HepG2 (cell line): ENCODE data around the gene CGB8. TPM values are rescaled to one million over a fixed set of nuclear protein-coding genes. Genes with fewer than 3 reads are reported as not detected.
"Not testable (repeated sequence)": the region's sequence is repeated elsewhere in the genome, so short reads cannot be mapped to it uniquely, and the experiment has no call there.

ENCODE experiments used
- ATAC-seq: fragments of 200-7000 bp; cut with Tn5 transposase; 3 replicates; pipeline ENCODE4 v1.9.1; 2020; ENCODE audit warnings: mild to moderate bottlenecking, moderate library complexity
- BruUV-seq: library from RNA; stranded (reverse); fragments of 400-500 nt; replicated peaks from 2 replicates; lab custom pipeline; 2021; lab: Mats Ljungman, UMichigan
- CTCF ChIA-PET: fragments of 300-600 bp; formaldehyde crosslinking; extraction: SDS; loops from one replicate; lab custom pipeline; 2021; ENCODE audit warnings: low total read pairs, inconsistent platforms, low intra/inter-chr PET ratio; lab: Yijun Ruan, JAX
- POLR2A ChIA-PET: fragments of 350-600 bp; sonication (Branson Sonifier 250); formaldehyde crosslinking; loops from one replicate; lab custom pipeline; 2020; ENCODE audit warnings: antibody characterized with exemption, inconsistent platforms; lab: Yijun Ruan, JAX
- DNase-seq: peaks from one replicate; pipeline ENCODE4 v3.0.0-alpha.2; 2015; ENCODE audit warnings: low spot score
- FAIRE-seq: peaks from 3 replicates; lab custom pipeline; 2011; peaks lifted over from hg19 to GRCh38; lab: Jason Lieb, UNC
- H2AFZ ChIP-seq: one replicate; pipeline ENCODE4 v1.6.1; 2011; ENCODE audit warnings: low read length, inconsistent platforms
- H3K27ac ChIP-seq: fragments of 300-600 bp; 3 replicates; pipeline ENCODE4 v1.8.0; 2011; ENCODE audit warnings: mixed run types, mild to moderate bottlenecking, mixed read lengths, low read length, inconsistent platforms; ENCODE audit not compliant: insufficient read depth; ENCODE audit errors: extremely low read length
- H3K27me3 ChIP-seq, 2 experiments: fragments of 200-600 bp in 1 of 2; 2 replicates in 1 of 2; 3 replicates in 1 of 2; pipeline versions ENCODE4 v1.6.0 to v1.8.0; 2011; ENCODE audit warnings: low read length in 2 of 2, mild to moderate bottlenecking in 2 of 2, moderate library complexity in 2 of 2, inconsistent platforms in 1 of 2; ENCODE audit not compliant: insufficient read depth in 2 of 2, control insufficient read depth in 1 of 2
- H3K36me3 ChIP-seq, 2 experiments: fragments of 200-600 bp in 1 of 2; replicated peaks in 1 of 2; 2 replicates in 1 of 2; 3 replicates in 1 of 2; pipeline versions ENCODE4 v1.5.1 to v1.8.0; 2011; ENCODE audit warnings: low read length in 2 of 2, inconsistent platforms in 1 of 2; ENCODE audit not compliant: insufficient read depth in 2 of 2, control insufficient read depth in 1 of 2
- H3K4me1 ChIP-seq: 2 replicates; pipeline ENCODE4 v1.5.1; 2012; ENCODE audit warnings: low read length, inconsistent platforms; ENCODE audit not compliant: insufficient read depth
- H3K4me2 ChIP-seq: 2 replicates; pipeline ENCODE4 v1.6.0; 2011; ENCODE audit warnings: low read depth, low read length, inconsistent platforms
- H3K4me3 ChIP-seq, 3 experiments: fragments of 200-600 bp in 1 of 3; sonication (generic), shearing (Covaris generic) in 1 of 3; replicated peaks in 1 of 3; 2 replicates each; pipeline ENCODE4 v1.5.1; 2011 to 2016; ENCODE audit warnings: low read length in 3 of 3, inconsistent platforms in 2 of 3, low read depth in 2 of 3, mild to moderate bottlenecking in 2 of 3, control low read depth in 1 of 3, mixed read lengths in 1 of 3; ENCODE audit not compliant: insufficient read depth in 1 of 3
- H3K79me2 ChIP-seq: one replicate; pipeline ENCODE4 v1.6.1; 2011; ENCODE audit warnings: low read length, inconsistent platforms; ENCODE audit not compliant: insufficient read depth
- H3K9ac ChIP-seq: 2 replicates; pipeline ENCODE4 v1.6.0; 2011; ENCODE audit warnings: mild to moderate bottlenecking, low read depth, low read length, inconsistent platforms; ENCODE audit not compliant: insufficient read depth
- H3K9me3 ChIP-seq: 2 replicates; pipeline ENCODE4 v1.5.1; 2012; ENCODE audit warnings: mild to moderate bottlenecking, low read length
- H4K20me1 ChIP-seq: 2 replicates; pipeline ENCODE4 v1.6.0; 2011; ENCODE audit warnings: inconsistent platforms, mild to moderate bottlenecking, low read length, moderate library complexity; ENCODE audit not compliant: insufficient read depth
- ATM ChIP-seq: fragments of 450-650 bp; IDR thresholded peaks from 2 replicates; pipeline ENCODE4 v1.7.1; 2017; ENCODE audit warnings: mild to moderate bottlenecking, borderline replicate concordance
- BRD4 ChIP-seq: sonication (generic); formaldehyde crosslinking; IDR thresholded peaks from 2 replicates; pipeline ENCODE4 v1.4.0; 2020; ENCODE audit warnings: missing genetic modification reagents
- MLX ChIP-seq: IDR thresholded peaks from 2 replicates; pipeline ENCODE4 v1.6.1; 2016
- RFXANK ChIP-seq: IDR thresholded peaks from 2 replicates; pipeline ENCODE4 v1.6.1; 2016
- TBX3 ChIP-seq: fragments of 450-650 bp; IDR thresholded peaks from 2 replicates; pipeline ENCODE4 v1.6.1; 2017; ENCODE audit warnings: antibody characterized with exemption, mild to moderate bottlenecking, inconsistent platforms, borderline replicate concordance
- ZIK1 ChIP-seq: sonication (generic); formaldehyde crosslinking; IDR thresholded peaks from 2 replicates; pipeline ENCODE4 v1.5.0; 2020; ENCODE audit warnings: mild to moderate bottlenecking, low read depth, missing genetic modification reagents, borderline replicate concordance
- ZNF253 ChIP-seq: sonication (generic); formaldehyde crosslinking; IDR thresholded peaks from 2 replicates; pipeline ENCODE4 v1.8.0; 2022; ENCODE audit warnings: mild to moderate bottlenecking, missing genetic modification reagents, borderline replicate concordance
- ZNF383 ChIP-seq: sonication (generic); formaldehyde crosslinking; IDR thresholded peaks from 2 replicates; pipeline ENCODE4 v1.4.0; 2020; ENCODE audit warnings: missing genetic modification reagents, mild to moderate bottlenecking, borderline replicate concordance
- ZNF616 ChIP-seq: sonication (generic); formaldehyde crosslinking; IDR thresholded peaks from 2 replicates; pipeline ENCODE4 v1.5.0; 2020; ENCODE audit warnings: low read depth, mild to moderate bottlenecking, missing genetic modification reagents
- ZSCAN29 ChIP-seq: sonication (generic); formaldehyde crosslinking; conservative IDR thresholded peaks from 2 replicates; pipeline ENCODE4 v1.4.0; 2020; ENCODE audit warnings: mild to moderate bottlenecking, missing genetic modification reagents
- whole genome bisulfite sequencing: methylation state at CpG from one replicate; pipeline ENCODE4 v1.1.6; 2017; ENCODE audit warnings: low lambda C conversion rate; 5-methylcytosine and 5-hydroxymethylcytosine counted together
- in situ Hi-C: cut with HindIII; loops from 2 replicates; pipeline ENCODE4 v1.10.0; 2017; ENCODE audit warnings: low pct_unique_long_range_greater_than_20kb; ENCODE audit not compliant: extremely low pct_ligation_motif_present
- intact Hi-C: fragments of 100-400 bp; cut with micrococcal nuclease; formaldehyde crosslinking; loops from one replicate; pipeline ENCODE4 v1.10.0; 2022; ENCODE audit not compliant: unreplicated experiment
- polyA plus RNA-seq, 8 experiments: library from polyadenylated mRNA; depleted of rRNA in 3 of 8; stranded (reverse) in 7 of 8; unstranded in 1 of 8; fragments of >200 nt; fragmentation: Illumina TruSeq in 4 of 8; extraction: Trizol in 4 of 8; gene quantifications; 2 replicates each; pipeline versions ENCODE4 v1.2.1 to v1.2.3, GENCODE V29; 2011 to 2016; ENCODE audit warnings: low read depth in 4 of 8, missing spikeins in 1 of 8, mixed read lengths in 1 of 8; ENCODE audit not compliant: insufficient read depth in 1 of 8
- total RNA-seq, 5 experiments: library from RNA; depleted of rRNA; stranded (reverse); fragments of >200 nt; fragmentation: Illumina TruSeq; extraction: Trizol; gene quantifications; 2 replicates each; pipeline ENCODE4 v1.2.3, GENCODE V29; 2016; ENCODE audit warnings: low read depth in 1 of 5
- TF ChIP-seq, protein P1 (sequence below): sonication (generic); formaldehyde crosslinking; IDR thresholded peaks from 2 replicates; pipeline ENCODE4 v1.5.1; 2020; ENCODE audit warnings: missing genetic modification reagents, mild to moderate bottlenecking, borderline replicate concordance

The CGB8 gene
- total and polyA plus RNA-seq, 2 of the 13 experiments (the other 11 are each of a cell fraction or from before 2014, with no cell fraction given) = not detected

DNA sequence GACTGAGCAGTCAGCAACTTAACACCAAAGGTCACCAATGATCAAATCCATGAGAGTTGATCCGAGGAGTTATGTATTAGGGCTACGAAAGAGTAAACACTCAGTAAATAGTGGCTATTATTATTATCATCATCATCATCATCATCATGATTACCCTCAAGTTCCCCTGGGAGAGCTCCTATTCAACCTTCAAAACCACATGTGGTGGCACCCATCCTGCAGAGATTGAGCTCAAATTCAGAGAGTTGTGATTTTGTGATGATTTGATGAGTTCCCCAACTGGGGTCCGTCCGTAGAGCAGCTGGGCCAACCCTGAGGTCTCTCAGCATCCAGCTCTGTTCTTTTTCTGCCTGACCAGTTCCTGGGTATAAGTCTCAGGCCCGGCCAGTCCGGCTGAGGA lies 23.8 kb downstream of the CGB8 start:
- BruUV-seq, CTCF ChIA-PET, H2AFZ ChIP-seq, H3K9ac ChIP-seq, FAIRE-seq, in situ Hi-C loops, H3K9me3 ChIP-seq, ATAC-seq, POLR2A ChIA-PET, H3K36me3 ChIP-seq, H3K79me2 ChIP-seq, DNase-seq, intact Hi-C loops, H3K4me2 ChIP-seq, H3K27ac ChIP-seq, H3K4me3 ChIP-seq, H4K20me1 ChIP-seq: not testable (repeated sequence)
- 50% methylated on average over 2 of the region's 6 CpGs for WGBS
- Histone ChIP-seq H3K27me3 (peaks cover 0 to 21% of the 10 kb centered on the region in 2 experiments; a peak in 3 of 5 replicates), H3K4me1 (peaks cover 10% of the 10 kb centered on the region; the same call in 1 of the 2 replicates)

GRCh38 chr19:49024233-49024632 lies 24.7 kb downstream of the CGB8 start, which contains the start of gene CGB3:
Gene CGB3, minus strand, starts transcription at chr19:49024333. Its CDS starts 362 bp downstream, at chr19:49023971.
- H3K27ac ChIP-seq, CTCF ChIA-PET, POLR2A ChIA-PET, in situ Hi-C loops, H3K9me3 ChIP-seq, H2AFZ ChIP-seq, H3K4me3 ChIP-seq, H4K20me1 ChIP-seq, H3K9ac ChIP-seq, H3K79me2 ChIP-seq, BruUV-seq, H3K4me2 ChIP-seq, DNase-seq, FAIRE-seq, ATAC-seq, H3K36me3 ChIP-seq, intact Hi-C loops: not testable (repeated sequence)
- WGBS = no CpG with 5 or more reads among the region's 15 CpGs
- H3K27me3 ChIP-seq = peaks cover 0 to 23% of the 10 kb centered on the region in 2 experiments; a peak in 3 of 5 replicates
- H3K4me1 ChIP-seq = peaks cover 12% of the 10 kb centered on the region

DNA sequence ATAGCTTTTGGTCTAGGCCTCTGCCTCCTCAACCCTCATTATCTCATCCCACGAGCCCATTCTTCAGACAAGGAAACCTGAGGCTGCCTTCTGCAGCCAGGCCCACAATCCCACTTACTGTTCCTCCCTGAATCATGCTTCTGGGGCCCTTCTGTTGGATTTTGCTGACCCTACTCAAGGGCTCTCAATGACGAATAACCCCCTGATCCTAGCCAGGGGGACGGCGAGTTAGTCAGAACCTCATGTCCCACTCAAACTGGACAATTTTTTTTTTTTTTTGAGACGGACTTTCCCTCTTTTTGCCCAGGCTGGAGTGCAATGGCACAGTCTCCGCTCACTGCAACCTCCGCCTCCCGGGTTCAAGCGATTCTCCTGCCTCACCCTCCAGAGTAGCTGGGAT lies 26.8 kb downstream of the CGB8 start:
- TF ChIP-seq MLX (CRISPR knock-in tag) (no peak), ZNF253 (CRISPR knock-in tag) (no peak), RFXANK (no peak), TBX3 (no peak), ZNF383 (no peak), ATM (no peak), BRD4 (no peak), ZIK1 (CRISPR knock-in tag) (no peak), ZSCAN29 (CRISPR knock-in tag) (no peak), ZNF616 (no peak)
- TF ChIP-seq, protein P1, sequence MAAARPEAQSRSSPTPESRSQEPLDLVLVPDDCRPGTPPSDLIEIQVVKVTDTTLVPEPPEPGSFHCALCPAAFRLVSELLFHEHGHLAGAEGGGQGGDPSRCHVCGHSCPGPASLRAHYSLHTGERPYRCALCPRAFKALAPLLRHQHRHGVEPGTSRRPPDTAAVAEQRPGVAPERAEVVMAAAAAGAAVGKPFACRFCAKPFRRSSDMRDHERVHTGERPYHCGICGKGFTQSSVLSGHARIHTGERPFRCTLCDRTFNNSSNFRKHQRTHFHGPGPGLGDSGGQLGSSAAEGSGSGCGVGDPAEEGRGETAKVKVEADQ (CRISPR knock-in tag) = no peak
- TF ChIP-seq, all 625 proteins: peak for 0
- H3K27ac ChIP-seq = no peak overlapping the region
- in situ Hi-C loops (no loop called here), intact Hi-C loops (no loop called here)
- POLR2A ChIA-PET = no interaction called here
- no peak overlapping the region for H3K4me3 ChIP-seq
- DNase-seq (no peak), ATAC-seq (no peak), FAIRE-seq (no peak)
- H3K36me3 ChIP-seq = no peaks in the 10 kb centered on the region
- H3K9me3 ChIP-seq = no peaks in the 10 kb centered on the region
- CTCF ChIA-PET = no interaction called here
- no peaks in the 10 kb centered on the region for H4K20me1 ChIP-seq
- H3K79me2 ChIP-seq = no peaks in the 10 kb centered on the region
- H3K27me3 ChIP-seq = peaks cover 0 to 25% of the 10 kb centered on the region in 2 experiments; a peak in 3 of 5 replicates
- no peak overlapping the region for H3K9ac ChIP-seq
- peaks cover 27% of the 10 kb centered on the region for H3K4me1 ChIP-seq
- no peak overlapping the region for H3K4me2 ChIP-seq
- WGBS = 43% methylated on average over 9 of the region's 9 CpGs
- no peak overlapping the region for H2AFZ ChIP-seq
- BruUV-seq = no TSS peak
